AG09309 (cell line): ENCODE results near the gene GAREM1.

Experiments used
- DNase-seq: peaks from one replicate; pipeline ENCODE4 v3.0.0-alpha.2; 2010; ENCODE audit warnings: low read depth
- H3K4me3 ChIP-seq: 2 replicates; pipeline ENCODE4 v1.5.1; 2011; ENCODE audit warnings: mild to moderate bottlenecking, low read depth, low read length, moderate library complexity; ENCODE audit not compliant: control insufficient read depth
- TF ChIP-seq, protein P1 (sequence below): IDR thresholded peaks from 2 replicates; pipeline ENCODE4 v1.5.1; 2011; ENCODE audit warnings: mild to moderate bottlenecking, low read depth, low read length, inconsistent platforms; ENCODE audit not compliant: insufficient read depth, control insufficient read depth; ENCODE audit errors: missing control alignments

GAREM1 gene

DNA sequence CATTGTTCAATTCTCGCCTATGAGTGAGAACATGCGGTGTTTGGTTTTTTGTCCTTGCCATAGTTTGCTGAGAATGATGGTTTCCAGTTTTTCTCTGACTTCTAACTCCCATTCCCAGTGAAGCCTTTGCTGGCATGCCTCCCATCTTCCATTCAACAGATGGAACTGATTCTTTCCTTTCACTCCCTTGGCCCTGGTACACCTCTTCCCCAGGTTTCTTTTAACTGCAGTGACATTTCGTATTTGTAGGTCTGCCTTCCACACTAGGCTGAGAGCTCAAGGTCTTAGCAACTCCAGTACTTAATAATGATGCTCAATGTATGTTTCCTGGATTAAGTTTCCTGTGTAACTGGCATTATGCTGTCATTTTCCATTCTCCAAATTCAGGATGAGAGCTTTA lies 48.5 kb downstream of the GAREM1 start:
- TF ChIP-seq, protein P1, sequence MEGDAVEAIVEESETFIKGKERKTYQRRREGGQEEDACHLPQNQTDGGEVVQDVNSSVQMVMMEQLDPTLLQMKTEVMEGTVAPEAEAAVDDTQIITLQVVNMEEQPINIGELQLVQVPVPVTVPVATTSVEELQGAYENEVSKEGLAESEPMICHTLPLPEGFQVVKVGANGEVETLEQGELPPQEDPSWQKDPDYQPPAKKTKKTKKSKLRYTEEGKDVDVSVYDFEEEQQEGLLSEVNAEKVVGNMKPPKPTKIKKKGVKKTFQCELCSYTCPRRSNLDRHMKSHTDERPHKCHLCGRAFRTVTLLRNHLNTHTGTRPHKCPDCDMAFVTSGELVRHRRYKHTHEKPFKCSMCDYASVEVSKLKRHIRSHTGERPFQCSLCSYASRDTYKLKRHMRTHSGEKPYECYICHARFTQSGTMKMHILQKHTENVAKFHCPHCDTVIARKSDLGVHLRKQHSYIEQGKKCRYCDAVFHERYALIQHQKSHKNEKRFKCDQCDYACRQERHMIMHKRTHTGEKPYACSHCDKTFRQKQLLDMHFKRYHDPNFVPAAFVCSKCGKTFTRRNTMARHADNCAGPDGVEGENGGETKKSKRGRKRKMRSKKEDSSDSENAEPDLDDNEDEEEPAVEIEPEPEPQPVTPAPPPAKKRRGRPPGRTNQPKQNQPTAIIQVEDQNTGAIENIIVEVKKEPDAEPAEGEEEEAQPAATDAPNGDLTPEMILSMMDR, result no peak
- H3K4me3 ChIP-seq, result no peak overlapping the region
- no peak for DNase-seq

DNA sequence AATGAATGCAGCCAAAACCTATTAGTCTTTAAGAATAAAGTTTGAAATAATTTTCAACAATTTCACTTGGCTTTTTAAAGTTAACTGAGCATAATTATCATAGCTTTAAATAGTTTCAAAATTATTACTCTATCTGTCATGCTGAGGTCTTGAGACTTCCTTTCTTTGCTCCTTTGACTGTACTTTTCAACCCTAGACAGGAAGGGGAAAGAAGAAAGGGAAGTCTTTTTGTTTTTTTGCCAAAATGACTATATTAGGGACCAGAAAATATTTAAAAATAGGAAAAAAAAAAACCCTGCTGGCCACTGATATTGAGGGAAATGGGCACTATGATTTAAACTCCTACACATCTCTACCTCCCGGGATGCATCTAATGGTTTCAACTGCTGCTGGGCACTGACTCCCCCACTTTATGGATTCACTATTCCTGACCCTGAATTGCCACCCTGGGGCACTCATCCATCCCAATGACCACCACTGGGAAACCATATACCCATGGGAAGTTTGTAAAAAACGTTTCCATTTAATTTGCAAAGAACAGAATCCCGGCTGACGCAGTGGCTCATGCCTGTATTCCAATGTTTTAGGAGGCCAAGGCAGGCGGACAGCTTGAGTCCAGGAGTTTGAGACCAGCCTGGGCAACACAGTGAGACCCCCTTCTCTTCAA lies 50.5 kb downstream of the GAREM1 start:
- H3K4me3 ChIP-seq, result no peak overlapping the region
- DNase-seq, result no peak
- TF ChIP-seq, protein P1, result no peak

DNA sequence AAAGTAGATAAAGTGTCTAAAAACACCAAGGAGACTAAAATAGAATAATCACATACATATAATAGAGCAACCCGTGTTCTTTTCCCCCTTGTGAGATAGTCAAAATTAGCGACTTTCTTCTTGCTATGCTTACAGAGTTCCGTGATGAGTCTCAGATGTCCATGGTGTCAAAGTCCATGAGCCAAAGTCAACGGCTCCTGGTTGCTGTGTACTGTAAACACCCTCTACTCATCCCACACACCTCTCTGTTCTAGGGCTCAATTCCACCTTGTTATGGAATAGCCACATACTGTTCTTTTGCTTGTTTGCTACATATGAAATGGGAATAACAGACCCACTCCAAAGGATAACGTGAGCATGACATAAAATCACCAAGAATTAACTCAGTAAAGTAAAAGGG lies 52.5 kb downstream of the GAREM1 start:
- DNase-seq, result no peak
- TF ChIP-seq, protein P1, result no peak
- no peak overlapping the region for H3K4me3 ChIP-seq

DNA sequence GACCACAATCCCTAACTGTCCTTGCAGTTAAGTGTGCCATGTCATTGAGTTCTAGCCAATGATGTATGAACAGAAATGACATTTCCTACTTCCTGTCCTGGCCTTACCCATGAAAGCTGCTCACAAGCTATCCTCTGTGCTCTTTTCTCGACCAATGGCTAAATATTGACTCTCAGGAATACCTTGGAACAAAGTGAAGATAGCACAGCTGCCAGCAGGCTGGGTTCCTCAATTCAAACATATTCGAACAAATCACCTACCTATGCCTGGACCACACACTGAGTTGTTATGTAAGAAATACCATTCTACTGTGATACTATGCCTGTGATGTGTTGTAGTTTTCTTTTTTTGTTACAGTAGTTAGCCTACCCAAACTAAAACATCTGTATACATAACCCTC lies 65.1 kb downstream of the GAREM1 start:
- DNase-seq, result no peak
- TF ChIP-seq, protein P1, result no peak
- H3K4me3 ChIP-seq, result no peak overlapping the region

DNA sequence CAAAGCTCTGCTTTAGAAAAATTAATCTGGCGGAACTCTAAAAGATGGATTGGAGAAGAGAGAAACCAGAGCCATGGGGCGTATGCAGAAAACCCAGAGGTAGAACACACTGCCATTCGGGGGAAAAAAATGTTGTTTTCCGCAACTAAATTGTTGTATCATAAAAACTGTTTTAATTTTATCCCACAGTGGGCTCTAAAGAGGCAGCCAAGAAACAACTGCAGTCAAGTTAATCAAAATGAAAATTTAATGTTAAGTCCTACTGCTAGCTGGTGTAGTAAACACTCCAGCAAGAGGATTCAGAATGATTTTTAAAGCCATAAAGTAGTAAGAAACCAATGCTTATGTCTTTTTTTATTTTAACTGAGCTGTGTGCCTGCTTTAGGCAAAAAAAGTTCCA lies 69.1 kb downstream of the GAREM1 start:
- TF ChIP-seq, protein P1, result no peak
- DNase-seq, result no peak
- H3K4me3 ChIP-seq, result no peak overlapping the region

DNA sequence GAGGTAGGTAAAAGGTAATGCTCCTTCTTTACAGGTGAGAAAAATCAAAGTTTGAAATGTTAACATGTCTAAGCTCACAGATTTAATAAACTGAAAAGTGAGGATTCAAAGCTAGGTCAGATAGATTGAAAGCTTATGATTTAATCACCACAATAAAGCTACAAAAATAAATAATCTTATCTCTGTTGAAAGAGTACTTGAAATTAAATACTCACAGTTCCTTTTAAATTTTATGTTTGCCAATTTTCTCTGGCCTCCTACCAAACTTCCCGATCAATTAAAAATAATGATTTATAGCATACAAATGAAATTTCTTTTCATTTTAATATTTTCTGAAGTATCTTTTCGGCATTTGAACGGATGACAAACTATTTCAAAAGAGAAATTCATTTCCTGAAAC lies 77.3 kb downstream of the GAREM1 start:
- DNase-seq, result no peak
- H3K4me3 ChIP-seq, result no peak overlapping the region
- TF ChIP-seq, protein P1, result no peak
